ENCODE measurements around the gene NFKBIA. TPM values are rescaled to one million over a fixed set of nuclear protein-coding genes. Genes with fewer than 3 reads are reported as not detected.
"Not testable (repeated sequence)": the region's sequence is repeated elsewhere in the genome, so short reads cannot be mapped to it uniquely, and the experiment has no call there.

The NFKBIA gene
- polyA plus RNA-seq, 3 donors from 2014 or later, result 339 to 579 (median 435) TPM

- Mint-ChIP-seq H3K4me3 (peak overlapping the region; percentile 90 to 95 (median 93)), H3K27ac (peak overlapping the region; percentile 97 to 100 (median 98)), H3K36me3 (peaks cover 27 to 30% (median 27%) of the 10 kb centered on the region in 3 donors), H3K4me1 (peaks cover 55 to 59% of the 10 kb centered on the region in 2 donors), H3K9me3 (peaks cover 0 to 2% (median 0%) of the 10 kb centered on the region in 6 donors), H3K27me3 (ENCODE audit: low read depth in 3 of 3) (peaks cover 42 to 51% (median 42%) of the 10 kb centered on the region in 3 donors)
- DNase-seq, result peak in 1 of 3 donors; percentile 9
Measured at GRCh38 chr14:35405304-35405996, 901 bp upstream of the NFKBIA start.

- Mint-ChIP-seq H3K9me3 (peaks cover 0 to 2% (median 0%) of the 10 kb centered on the region in 6 donors), H3K27ac (peak overlapping the region; percentile 98 to 100 (median 99)), H3K27me3 (ENCODE audit: low read depth in 3 of 3) (peaks cover 46 to 66% (median 57%) of the 10 kb centered on the region in 3 donors), H3K4me3 (peak overlapping the region; percentile 93 to 96 (median 93)), H3K4me1 (peaks cover 62 to 64% of the 10 kb centered on the region in 2 donors), H3K36me3 (peaks cover 27 to 39% (median 30%) of the 10 kb centered on the region in 3 donors)
- peak; percentile 91 to 94 (median 93) for DNase-seq
Measured at GRCh38 chr14:35403603-35404448, 723 bp downstream of the NFKBIA start.

- Mint-ChIP-seq H3K27me3 (ENCODE audit: low read depth in 3 of 3) (peaks cover 46 to 66% (median 57%) of the 10 kb centered on the region in 3 donors), H3K27ac (peak overlapping the region; percentile 96 to 99 (median 99))
Measured at GRCh38 chr14:35403114-35403602, 1.4 kb downstream of the NFKBIA start.

GRCh38 chr14:35402323-35403113, 2.0 kb downstream of the NFKBIA start:
- Mint-ChIP-seq H3K27ac (peak overlapping the region; percentile 96 to 99 (median 99)), H3K4me3 (peak overlapping the region; percentile 93 to 96 (median 93)), H3K36me3 (peaks cover 27 to 44% (median 31%) of the 10 kb centered on the region in 3 donors), H3K4me1 (peaks cover 65 to 67% of the 10 kb centered on the region in 2 donors), H3K27me3 (ENCODE audit: low read depth in 3 of 3) (peaks cover 46 to 66% (median 58%) of the 10 kb centered on the region in 3 donors), H3K9me3 (peaks cover 0 to 2% (median 0%) of the 10 kb centered on the region in 6 donors)
- peak in 2 of 3 donors; percentile 31 to 40 for DNase-seq

More at GRCh38 chr14:35403114-35403602, 1.4 kb downstream of the NFKBIA start:
- DNase-seq, result peak in 1 of 3 donors; percentile 38
- H3K9me3 Mint-ChIP-seq, result peaks cover 0 to 2% (median 0%) of the 10 kb centered on the region in 6 donors
- H3K36me3 Mint-ChIP-seq, result peaks cover 27 to 42% (median 30%) of the 10 kb centered on the region in 3 donors
- peak overlapping the region; percentile 93 to 96 (median 93) for H3K4me3 Mint-ChIP-seq
- H3K4me1 Mint-ChIP-seq, result peaks cover 62 to 67% of the 10 kb centered on the region in 2 donors

GRCh38 chr14:35401422-35402265, 2.9 kb downstream of the NFKBIA start:
- H3K4me1 Mint-ChIP-seq, result peaks cover 60 to 61% of the 10 kb centered on the region in 2 donors
- peak overlapping the region; percentile 93 to 96 (median 93) for H3K4me3 Mint-ChIP-seq
- peaks cover 27 to 47% (median 33%) of the 10 kb centered on the region in 3 donors for H3K36me3 Mint-ChIP-seq
- peak in 2 of 3 donors; percentile 45 to 48 for DNase-seq
- H3K27me3 Mint-ChIP-seq (ENCODE audit: low read depth in 3 of 3), result peaks cover 46 to 64% (median 58%) of the 10 kb centered on the region in 3 donors
- peaks cover 0 to 2% (median 0%) of the 10 kb centered on the region in 6 donors for H3K9me3 Mint-ChIP-seq
- peak overlapping the region; percentile 96 to 99 (median 99) for H3K27ac Mint-ChIP-seq

GRCh38 chr14:35400648-35401421, 3.7 kb downstream of the NFKBIA start:
- Mint-ChIP-seq H3K27me3 (ENCODE audit: low read depth in 3 of 3) (peaks cover 45 to 64% (median 58%) of the 10 kb centered on the region in 3 donors), H3K27ac (peak overlapping the region; percentile 96 to 99 (median 99)), H3K4me1 (peaks cover 52 to 53% of the 10 kb centered on the region in 2 donors), H3K9me3 (peaks cover 0 to 2% (median 0%) of the 10 kb centered on the region in 6 donors), H3K36me3 (peaks cover 27 to 47% (median 33%) of the 10 kb centered on the region in 3 donors), H3K4me3 (peak overlapping the region; percentile 93 to 96 (median 93))
- DNase-seq, result peak; percentile 41 to 43 (median 41)

- Mint-ChIP-seq H3K4me1 (peaks cover 40 to 46% of the 10 kb centered on the region in 2 donors), H3K36me3 (peaks cover 31 to 47% (median 33%) of the 10 kb centered on the region in 3 donors), H3K27ac (peak overlapping the region; percentile 42 to 99 (median 73))
Measured at GRCh38 chr14:35399083-35399937, 5.2 kb downstream of the NFKBIA start.

GRCh38 chr14:35398071-35398584, 6.4 kb downstream of the NFKBIA start:
- Mint-ChIP-seq H3K4me1 (peaks cover 34 to 39% of the 10 kb centered on the region in 2 donors), H3K36me3 (peaks cover 25 to 42% (median 28%) of the 10 kb centered on the region in 3 donors), H3K27me3 (ENCODE audit: low read depth in 3 of 3) (peaks cover 29 to 44% (median 43%) of the 10 kb centered on the region in 3 donors), H3K9me3 (no peaks in the 10 kb centered on the region), H3K27ac (peak overlapping the region; percentile 14 to 80 (median 71)), H3K4me3 (no peak overlapping the region)
- no peak for DNase-seq

More at GRCh38 chr14:35399083-35399937, 5.2 kb downstream of the NFKBIA start:
- DNase-seq, result peak in 1 of 3 donors; percentile 17
- Mint-ChIP-seq H3K9me3 (no peaks in the 10 kb centered on the region), H3K27me3 (ENCODE audit: low read depth in 3 of 3) (peaks cover 39 to 52% (median 51%) of the 10 kb centered on the region in 3 donors), H3K4me3 (peak overlapping the region in 2 of 5 donors; percentile 18 to 35)

- peaks cover 19 to 24% of the 10 kb centered on the region in 2 donors for H3K4me1 Mint-ChIP-seq
Measured at GRCh38 chr14:35396610-35397009, 7.9 kb downstream of the NFKBIA start.

GRCh38 chr14:35395283-35395682, 9.3 kb downstream of the NFKBIA start:
- H3K27me3 Mint-ChIP-seq (ENCODE audit: low read depth in 3 of 3), result peaks cover 4 to 16% (median 15%) of the 10 kb centered on the region in 3 donors
- no peak overlapping the region for H3K27ac Mint-ChIP-seq
- H3K36me3 Mint-ChIP-seq, result peaks cover 3 to 17% (median 6%) of the 10 kb centered on the region in 3 donors
- H3K9me3 Mint-ChIP-seq, result no peaks in the 10 kb centered on the region
- no peak overlapping the region for H3K4me3 Mint-ChIP-seq
- H3K4me1 Mint-ChIP-seq, result peaks cover 7 to 11% of the 10 kb centered on the region in 2 donors
- DNase-seq, result no peak

More at GRCh38 chr14:35396610-35397009, 7.9 kb downstream of the NFKBIA start:
- H3K9me3 Mint-ChIP-seq, H3K4me3 Mint-ChIP-seq, DNase-seq: not testable (repeated sequence)
- H3K27ac Mint-ChIP-seq, result peak overlapping the region in 1 of 6 donors; percentile 10
- H3K27me3 Mint-ChIP-seq (ENCODE audit: low read depth in 3 of 3), result peaks cover 16 to 29% (median 28%) of the 10 kb centered on the region in 3 donors
- H3K36me3 Mint-ChIP-seq, result peaks cover 11 to 26% (median 14%) of the 10 kb centered on the region in 3 donors
